Spleen (tissue), 11 donors: Measurements from ENCODE around the gene MDH2. TPM values are rescaled to one million over a fixed set of nuclear protein-coding genes. Genes with fewer than 3 reads are reported as not detected.
A peak's percentile ranks its signal among the peaks of the same experiment; 100 is the strongest.

ENCODE experiments used
- DNase-seq: peaks from one replicate; pipeline ENCODE4 v3.0.0-alpha.2; 2020
- H3K27ac ChIP-seq, 8 donors: fragments of 200-600 bp; sonication (generic) in 7 of 8; 1 replicate in 4 of 8; 2 replicates in 4 of 8; pipeline versions ENCODE4 v1.5.0 to v1.8.0; 2016 to 2021; ENCODE audit warnings: inconsistent platforms in 4 of 8, mild to moderate bottlenecking in 4 of 8, moderate library complexity in 1 of 8
- H3K27me3 ChIP-seq, 7 donors: fragments of 200-600 bp; sonication (generic) in 6 of 7; replicated peaks in 1 of 7; 1 replicate in 4 of 7; 2 replicates in 3 of 7; pipeline versions ENCODE4 v1.5.0 to v1.8.0; 2016 to 2021; ENCODE audit warnings: inconsistent platforms in 3 of 7, mild to moderate bottlenecking in 1 of 7
- H3K36me3 ChIP-seq, 6 donors: fragments of 200-600 bp; sonication (generic) in 5 of 6; 1 replicate in 4 of 6; 2 replicates in 2 of 6; pipeline versions ENCODE4 v1.5.0 to v1.8.0; 2016 to 2021; ENCODE audit warnings: inconsistent platforms in 2 of 6
- H3K4me1 ChIP-seq, 6 donors: fragments of 200-600 bp; sonication (generic) in 5 of 6; 1 replicate in 3 of 6; 2 replicates in 3 of 6; pipeline versions ENCODE4 v1.5.0 to v1.8.0; 2016 to 2021; ENCODE audit warnings: inconsistent platforms in 3 of 6
- H3K4me3 ChIP-seq, 8 donors: fragments of 200-600 bp; sonication (generic) in 7 of 8; 1 replicate in 4 of 8; 2 replicates in 4 of 8; pipeline versions ENCODE4 v1.5.0 to v1.8.0; 2016 to 2021; ENCODE audit warnings: inconsistent platforms in 4 of 8, mild to moderate bottlenecking in 4 of 8, moderate library complexity in 2 of 8
- H3K9me3 ChIP-seq, 8 donors: fragments of 200-600 bp; sonication (generic) in 7 of 8; 1 replicate in 4 of 8; 2 replicates in 4 of 8; pipeline versions ENCODE4 v1.5.0 to v1.8.0; 2016 to 2021; ENCODE audit warnings: inconsistent platforms in 4 of 8
- CTCF ChIP-seq, 11 experiments: fragments of 200-600 bp in 7 of 11; fragments of 450-650 bp in 4 of 11; sonication (generic) in 4 of 11; IDR thresholded peaks in 8 of 11; conservative IDR thresholded peaks in 3 of 11; 1 replicate in 7 of 11; 2 replicates in 4 of 11; pipeline versions ENCODE4 v1.4.0 to v1.8.0; 2016 to 2021; ENCODE audit warnings: antibody characterized with exemption in 11 of 11, inconsistent platforms in 4 of 11, mild to moderate bottlenecking in 1 of 11
- POLR2A ChIP-seq, 3 donors: fragments of 450-650 bp; IDR thresholded peaks; one replicate each; pipeline ENCODE4 v1.5.1; 2017; ENCODE audit warnings: antibody characterized with exemption in 3 of 3, mild to moderate bottlenecking in 1 of 3
- POLR2AphosphoS5 ChIP-seq, 3 donors: sonication (generic); formaldehyde crosslinking; IDR thresholded peaks; one replicate each; pipeline ENCODE4 v1.5.1; 2017; ENCODE audit warnings: antibody characterized with exemption in 3 of 3
- whole genome bisulfite sequencing, 5 donors: extraction: QIAGEN DNeasy Blood & Tissue Kit in 3 of 5; methylation state at CpG; one replicate each; pipeline versions ENCODE4 v1.1.5 to v1.1.7; 2013 to 2018; 5-methylcytosine and 5-hydroxymethylcytosine counted together
- intact Hi-C: fragments of 100-400 bp; cut with DNase I; formaldehyde crosslinking; loops from one replicate; pipeline ENCODE4 v1.15.0; 2023; ENCODE audit warnings: low total_unique reads
- polyA plus RNA-seq, 3 donors: library from polyadenylated mRNA; stranded (reverse); fragments of 200-250 nt; gene quantifications; one replicate each; pipeline ENCODE4 v1.2.1, GENCODE V29; 2013
- total RNA-seq, 7 donors: library from RNA; depleted of rRNA in 3 of 7; stranded (reverse); fragments of >200 nt in 3 of 7; fragmentation: NEBNext Ultra II Directional in 4 of 7; extraction: Animal tissue kit (Norgen Biotek cat#: 25700) in 4 of 7; gene quantifications; one replicate each; pipeline versions ENCODE4 v1.1.0 to v1.2.1, GENCODE V29; 2016 to 2021
- donor health status: healthy with polysubstance abuse.
- donor health status: DM: no; HTN: no; CAD: no; lungs with moderate emphysema.
- donor health status: DM: no; HTN: no; CAD: no.
- donor health status: Bipolar disorder and iron deficiency.
- donor health status: healthy.
- donor health status: DM: no; HTN: no; CAD: no.
- donor health status: DM: yes; HTN: yes; CAD: no.

Gene MDH2
- total and polyA plus RNA-seq, 10 donors = 45.5 to 129 (median 76.6) TPM

- no peak for TF ChIP-seq CTCF (IDR thresholded peaks at IDR 0.05 in 8 of 11, conservative IDR thresholded peaks at IDR 0.05 in 3 of 11)
- TF ChIP-seq POLR2AphosphoS5 (IDR thresholded peaks at IDR 0.05) = no peak
- TF ChIP-seq POLR2A (IDR thresholded peaks at IDR 0.05) = no peak
- no peak for DNase-seq
- intact Hi-C loops = no loop called here
Observed at GRCh38 chr7:76037310-76037709, 10.6 kb upstream of the MDH2 start.

GRCh38 chr7:76040126-76040525 lies 7.8 kb upstream of the MDH2 start:
- Histone ChIP-seq H3K36me3 (peaks cover 0 to 39% (median 10%) of the 10 kb centered on the region in 6 donors), H3K9me3 (no peaks in the 10 kb centered on the region), H3K27ac (no peak overlapping the region), H3K4me1 (peaks cover 0 to 19% (median 9%) of the 10 kb centered on the region in 6 donors), H3K4me3 (no peak overlapping the region), H3K27me3 (no peaks in the 10 kb centered on the region)
- WGBS, 5 donors = 88 to 96% (median 90%) methylated on average over 6 of the region's 6 CpGs
- no peak for TF ChIP-seq POLR2A (IDR thresholded peaks at IDR 0.05)
- no peak for TF ChIP-seq POLR2AphosphoS5 (IDR thresholded peaks at IDR 0.05)
- no peak for TF ChIP-seq CTCF (IDR thresholded peaks at IDR 0.05 in 8 of 11, conservative IDR thresholded peaks at IDR 0.05 in 3 of 11)
- no peak for DNase-seq
- intact Hi-C loops = no loop called here

More at GRCh38 chr7:76037310-76037709, 10.6 kb upstream of the MDH2 start:
- Histone ChIP-seq H3K27ac (no peak overlapping the region), H3K9me3 (no peaks in the 10 kb centered on the region), H3K4me3 (no peak overlapping the region), H3K36me3 (peaks cover 0 to 28% (median 10%) of the 10 kb centered on the region in 6 donors), H3K27me3 (no peaks in the 10 kb centered on the region), H3K4me1 (no peaks in the 10 kb centered on the region)
- WGBS, 5 donors = 88 to 100% (median 95%) methylated on average over 1 to 5 of the region's 5 CpGs

GRCh38 chr7:76044375-76044865 lies 3.5 kb upstream of the MDH2 start:
- Histone ChIP-seq H3K9me3 (no peaks in the 10 kb centered on the region), H3K4me1 (peaks cover 13 to 54% (median 41%) of the 10 kb centered on the region in 6 donors), H3K36me3 (peaks cover 0 to 28% (median 10%) of the 10 kb centered on the region in 6 donors), H3K27me3 (no peaks in the 10 kb centered on the region), H3K27ac (no peak overlapping the region), H3K4me3 (no peak overlapping the region)
- no peak for TF ChIP-seq CTCF (IDR thresholded peaks at IDR 0.05 in 8 of 11, conservative IDR thresholded peaks at IDR 0.05 in 3 of 11)
- no peak for TF ChIP-seq POLR2AphosphoS5 (IDR thresholded peaks at IDR 0.05)
- no peak for TF ChIP-seq POLR2A (IDR thresholded peaks at IDR 0.05)
- intact Hi-C loops = no loop called here
- WGBS, 5 donors = 89 to 95% (median 93%) methylated on average over 7 of the region's 7 CpGs
- no peak for DNase-seq

GRCh38 chr7:76047305-76047810 lies 548 bp upstream of the MDH2 start:
- WGBS, 5 donors = 1 to 3% (median 2%) methylated on average over 16 to 21 of the region's 21 CpGs
- Histone ChIP-seq H3K36me3 (peaks cover 0 to 39% (median under 1%) of the 10 kb centered on the region in 6 donors), H3K4me3 (peak overlapping the region; percentile 73 to 99 (median 96)), H3K9me3 (no peaks in the 10 kb centered on the region), H3K27ac (peak overlapping the region; percentile 86 to 97 (median 92)), H3K27me3 (no peaks in the 10 kb centered on the region), H3K4me1 (peaks cover 14 to 79% (median 57%) of the 10 kb centered on the region in 6 donors)
- intact Hi-C loops = no loop called here
- DNase-seq = no peak
- TF ChIP-seq POLR2AphosphoS5 (IDR thresholded peaks at IDR 0.05) = no peak
- no peak for TF ChIP-seq POLR2A (IDR thresholded peaks at IDR 0.05)
- TF ChIP-seq CTCF (IDR thresholded peaks at IDR 0.05 in 8 of 11, conservative IDR thresholded peaks at IDR 0.05 in 3 of 11) = no peak
